Neural cell (in vitro differentiated cells): ENCODE measurements around the gene PTPN20. TPM values are rescaled to one million over a fixed set of nuclear protein-coding genes. Genes with fewer than 3 reads are reported as not detected.
"Not testable (repeated sequence)": the region's sequence is repeated elsewhere in the genome, so short reads cannot be mapped to it uniquely, and the experiment has no call there.

Source experiments
- H2AFZ ChIP-seq: fragments of 200-600, 300-800 bp; sonication (generic), shearing (Covaris generic); 2 replicates; pipeline ENCODE4 v1.6.0; 2014; ENCODE audit warnings: low read depth, mild to moderate bottlenecking, antibody characterized with exemption, low read length, moderate library complexity
- H3F3A ChIP-seq: fragments of 200-600 bp; shearing (Covaris generic); 2 replicates; pipeline ENCODE4 v1.6.1; 2016; ENCODE audit warnings: mild to moderate bottlenecking, moderate library complexity, mixed read lengths, antibody characterized with exemption, low read length; ENCODE audit not compliant: insufficient read depth, poor library complexity, severe bottlenecking
- H3K27ac ChIP-seq: fragments of 200-600, 300-800 bp; sonication (generic), shearing (Covaris generic); 2 replicates; pipeline ENCODE4 v1.5.1; 2014; ENCODE audit warnings: mild to moderate bottlenecking, low read length, moderate library complexity
- H3K27me3 ChIP-seq: fragments of 300-800, 200-600 bp; sonication (generic), shearing (Covaris generic); 2 replicates; pipeline ENCODE4 v1.6.0; 2014; ENCODE audit warnings: mild to moderate bottlenecking, low read depth, low read length, moderate library complexity; ENCODE audit not compliant: insufficient read depth
- H3K36me3 ChIP-seq: fragments of 300-800, 200-600 bp; sonication (generic), shearing (Covaris generic); 2 replicates; pipeline ENCODE4 v1.5.1; 2014; ENCODE audit warnings: mild to moderate bottlenecking, antibody characterized with exemption, low read length, moderate library complexity; ENCODE audit not compliant: insufficient read depth
- H3K4me2 ChIP-seq: fragments of 300-800, 200-600 bp; sonication (generic), shearing (Covaris generic); 2 replicates; pipeline ENCODE4 v1.6.0; 2014; ENCODE audit warnings: mild to moderate bottlenecking, low read length
- H3K4me3 ChIP-seq: fragments of 300-800, 200-600 bp; sonication (generic), shearing (Covaris generic); 2 replicates; pipeline ENCODE4 v1.5.1; 2014; ENCODE audit warnings: mild to moderate bottlenecking, low read length, moderate library complexity
- H3K79me2 ChIP-seq: fragments of 200-600 bp; shearing (Covaris generic); replicated peaks from 2 replicates; pipeline ENCODE4 v1.6.0; 2014; ENCODE audit warnings: mild to moderate bottlenecking, low read length, moderate library complexity; ENCODE audit not compliant: insufficient read depth
- H3K9ac ChIP-seq: fragments of 300-800, 200-600 bp; sonication (generic), shearing (Covaris generic); 2 replicates; pipeline ENCODE4 v1.6.1; 2016; ENCODE audit warnings: mild to moderate bottlenecking, low read length, mixed read lengths
- H3K9me2 ChIP-seq: fragments of 200-600 bp; shearing (Covaris generic); 2 replicates; pipeline ENCODE4 v1.6.1; 2016; ENCODE audit warnings: mild to moderate bottlenecking, low read length, mixed read lengths; ENCODE audit not compliant: insufficient read depth
- H3K9me3 ChIP-seq: fragments of 200-600, 300-800 bp; sonication (generic), shearing (Covaris generic); 2 replicates; pipeline ENCODE4 v1.6.1; 2016; ENCODE audit warnings: mild to moderate bottlenecking, mixed run types, low read length, moderate library complexity, mixed read lengths
- H4K20me1 ChIP-seq: fragments of 200-600 bp; shearing (Covaris generic); 2 replicates; pipeline ENCODE4 v1.6.1; 2016; ENCODE audit warnings: mild to moderate bottlenecking, mixed run types; ENCODE audit not compliant: insufficient read depth
- EP300 ChIP-seq: fragments of 450-650 bp; conservative IDR thresholded peaks from 2 replicates; pipeline ENCODE4 v1.6.1; 2014; ENCODE audit warnings: antibody characterized with exemption, mild to moderate bottlenecking, moderate library complexity; ENCODE audit not compliant: poor library complexity, severe bottlenecking
- POLR2AphosphoS5 ChIP-seq: IDR thresholded peaks from 2 replicates; pipeline ENCODE4 v1.6.1; 2012
- polyA minus RNA-seq: library from RNA; depleted of rRNA, polyadenylated mRNA; stranded (reverse); fragments of >200 nt; gene quantifications from 2 replicates; pipeline ENCODE4 v1.2.3, GENCODE V29; 2014
- polyA plus RNA-seq: library from polyadenylated mRNA; depleted of rRNA; stranded (reverse); fragments of >200 nt; gene quantifications from 2 replicates; pipeline ENCODE4 v1.2.3, GENCODE V29; 2014

Gene PTPN20
- polyA plus RNA-seq = not detected in 2 replicates
- not detected in 2 replicates for polyA minus RNA-seq

GRCh38 chr10:46911144-46911876 is at the start of gene PTPN20:
Gene PTPN20 (plus strand): TSS chr10:46911428. CDS start chr10:46932500, 21,072 bp downstream.
- H2AFZ ChIP-seq, H3K9me2 ChIP-seq, H4K20me1 ChIP-seq, H3K9ac ChIP-seq, H3K79me2 ChIP-seq, H3K4me3 ChIP-seq, H3K9me3 ChIP-seq, H3K27ac ChIP-seq, H3K4me2 ChIP-seq, H3K36me3 ChIP-seq, H3F3A ChIP-seq, H3K27me3 ChIP-seq: not testable (repeated sequence)

GRCh38 chr10:46869716-46870115 is 41.5 kb upstream of the PTPN20 start:
- H3K27ac ChIP-seq, H4K20me1 ChIP-seq, H3K36me3 ChIP-seq, H3K27me3 ChIP-seq, H3F3A ChIP-seq, H3K9ac ChIP-seq, H3K4me3 ChIP-seq, H3K9me3 ChIP-seq, H3K79me2 ChIP-seq, H2AFZ ChIP-seq, H3K9me2 ChIP-seq, H3K4me2 ChIP-seq: not testable (repeated sequence)

- H3K27me3 ChIP-seq, H3K4me2 ChIP-seq, H3K36me3 ChIP-seq, H3K4me3 ChIP-seq, H3K9me3 ChIP-seq, H3K79me2 ChIP-seq, H3K9ac ChIP-seq, H3K27ac ChIP-seq, H2AFZ ChIP-seq, H4K20me1 ChIP-seq, H3K9me2 ChIP-seq, H3F3A ChIP-seq: not testable (repeated sequence)
Measured at GRCh38 chr10:46871583-46871982, 39.6 kb upstream of the PTPN20 start.

GRCh38 chr10:46875304-46875703 is 35.9 kb upstream of the PTPN20 start:
- H3K9me3 ChIP-seq, H3F3A ChIP-seq, H3K4me2 ChIP-seq, H3K4me3 ChIP-seq, H3K36me3 ChIP-seq, H3K9ac ChIP-seq, H3K27ac ChIP-seq, H3K9me2 ChIP-seq, H3K79me2 ChIP-seq, H4K20me1 ChIP-seq, H3K27me3 ChIP-seq, H2AFZ ChIP-seq: not testable (repeated sequence)

- not testable (repeated sequence) for H3K27ac ChIP-seq, H3F3A ChIP-seq, H3K4me3 ChIP-seq, H3K9me3 ChIP-seq, H3K9me2 ChIP-seq, H3K79me2 ChIP-seq, H3K36me3 ChIP-seq, H3K27me3 ChIP-seq, H3K4me2 ChIP-seq, H4K20me1 ChIP-seq, H3K9ac ChIP-seq, H2AFZ ChIP-seq
Measured at GRCh38 chr10:46876773-46877172, 34.5 kb upstream of the PTPN20 start.

GRCh38 chr10:46878761-46879160 is 32.5 kb upstream of the PTPN20 start:
- not testable (repeated sequence) for H3K79me2 ChIP-seq, H2AFZ ChIP-seq, H3K4me3 ChIP-seq, H4K20me1 ChIP-seq, H3K4me2 ChIP-seq, H3F3A ChIP-seq, H3K27me3 ChIP-seq, H3K36me3 ChIP-seq, H3K9me3 ChIP-seq, H3K9me2 ChIP-seq
- TF ChIP-seq EP300 = peak; percentile 68
- peak; percentile 61 for TF ChIP-seq POLR2AphosphoS5
- Histone ChIP-seq H3K27ac (peak overlapping the region; percentile 69), H3K9ac (peak overlapping the region; percentile 38)

GRCh38 chr10:46890813-46891611 is 20.2 kb upstream of the PTPN20 start:
- H3K9ac ChIP-seq, H3K27me3 ChIP-seq, H3F3A ChIP-seq, H2AFZ ChIP-seq, H3K9me3 ChIP-seq, H3K79me2 ChIP-seq, H3K4me3 ChIP-seq, H3K27ac ChIP-seq, H3K9me2 ChIP-seq, H3K36me3 ChIP-seq, H4K20me1 ChIP-seq, H3K4me2 ChIP-seq: not testable (repeated sequence)
